K562 (cell line): Measurements from ENCODE around the gene CES5A.

Source experiments
- KAT8 ChIP-seq: fragments of 450-650 bp; IDR thresholded peaks from 2 replicates; pipeline ENCODE4 v1.6.1; 2016; ENCODE audit warnings: low read depth, mild to moderate bottlenecking
- POLR2A ChIP-seq: fragments of 450-650 bp; conservative IDR thresholded peaks from 2 replicates; pipeline ENCODE4 v1.6.1; 2016
- RBFOX2 ChIP-seq: fragments of 200-400 bp; formaldehyde crosslinking; IDR thresholded peaks from 2 replicates; pipeline ENCODE4 v1.6.1; 2017; ENCODE audit warnings: low read depth, mild to moderate bottlenecking, low read length, moderate library complexity
- RCOR1 ChIP-seq, 2 experiments: IDR thresholded peaks; 2 replicates each; pipeline ENCODE4 v1.6.1; 2012; ENCODE audit warnings: low read depth in 2 of 2, low read length in 2 of 2, borderline replicate concordance in 1 of 2, improper control_type of control experiment in 1 of 2
- ZC3H8 ChIP-seq: fragments of 450-650 bp; IDR thresholded peaks from 2 replicates; pipeline ENCODE4 v1.6.1; 2017
- ZNF395 ChIP-seq: fragments of 200-800 bp; sonication (Bioruptor generic); IDR thresholded peaks from 2 replicates; pipeline ENCODE4 v1.6.1; 2017; ENCODE audit warnings: missing genetic modification characterization, missing compliant biosample characterization

DNA sequence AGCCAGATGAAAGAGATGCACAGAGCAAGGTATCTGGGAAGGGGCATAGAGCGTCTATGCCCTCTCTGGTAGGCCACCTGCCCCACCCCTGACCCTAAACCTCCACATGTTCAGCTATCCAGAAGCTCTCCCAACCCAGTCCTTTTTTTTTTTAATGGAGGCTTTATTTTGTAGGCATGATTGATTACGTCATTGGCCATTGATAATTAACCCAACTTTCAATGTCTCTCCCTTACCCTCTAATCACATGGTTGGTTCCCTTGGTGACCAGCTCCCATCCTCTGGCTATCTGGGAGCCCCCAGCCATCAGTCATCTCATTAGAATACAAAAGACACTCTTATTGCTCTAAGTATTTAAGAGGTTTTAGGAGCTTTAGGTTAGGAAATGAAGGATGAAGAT lies 14.3 kb upstream of the CES5A start:
- TF ChIP-seq KAT8: no peak
- TF ChIP-seq RBFOX2: no peak
- no peak for TF ChIP-seq ZC3H8
- no peak for TF ChIP-seq ZNF395 (CRISPR knock-in tag)
- TF ChIP-seq RCOR1 (IDR thresholded peaks at IDR 0.05; ENCODE audit: borderline replicate concordance in 1 of 2, low read depth in 2 of 2, low read length in 2 of 2): no peak
- no peak for TF ChIP-seq POLR2A
